Peyer's patch (tissue), 4 donors: Measurements from ENCODE around the gene CNFN. TPM values are rescaled to one million over a fixed set of nuclear protein-coding genes. Genes with fewer than 3 reads are reported as not detected.
A peak's percentile ranks its signal among the peaks of the same experiment; 100 is the strongest.

Experiments
- DNase-seq, 3 donors: peaks; one replicate each; pipeline ENCODE4 v3.0.0-alpha.2; 2017 to 2019
- H3K27ac ChIP-seq, 4 donors: fragments of 200-600 bp; sonication (generic); one replicate each; pipeline ENCODE4 v1.5.1; 2016 to 2019
- H3K27me3 ChIP-seq, 2 donors: fragments of 200-600 bp; sonication (generic); one replicate each; pipeline ENCODE4 v1.5.1; 2019
- H3K36me3 ChIP-seq, 3 donors: fragments of 200-600 bp; sonication (generic); one replicate each; pipeline ENCODE4 v1.5.1; 2016 to 2019
- H3K4me1 ChIP-seq, 4 donors: fragments of 200-600 bp; sonication (generic); one replicate each; pipeline ENCODE4 v1.5.1; 2016 to 2019
- H3K4me3 ChIP-seq, 4 donors: fragments of 200-600 bp; sonication (generic); 1 replicate in 3 of 4; 2 replicates in 1 of 4; pipeline ENCODE4 v1.5.1; 2016 to 2019; ENCODE audit warnings: mild to moderate bottlenecking in 1 of 4
- H3K9me3 ChIP-seq, 4 donors: fragments of 200-600 bp; sonication (generic); one replicate each; pipeline ENCODE4 v1.5.1; 2016 to 2019; ENCODE audit warnings: mild to moderate bottlenecking in 1 of 4
- POLR2A ChIP-seq, 2 donors: fragments of 450-650 bp; IDR thresholded peaks; one replicate each; pipeline ENCODE4 v1.5.1; 2017; ENCODE audit warnings: antibody characterized with exemption in 2 of 2, mild to moderate bottlenecking in 2 of 2, moderate library complexity in 2 of 2
- total RNA-seq, 4 donors: library from RNA; depleted of rRNA; stranded (reverse); fragments of >200 nt; gene quantifications; one replicate each; pipeline ENCODE4 v1.1.0, GENCODE V29; 2016
- TF ChIP-seq, protein P1 (sequence below), 6 experiments: fragments of 450-650 bp in 4 of 6; fragments of 200-600 bp in 2 of 6; sonication (generic) in 1 of 6; IDR thresholded peaks; one replicate each; pipeline ENCODE4 v1.5.1; 2017 to 2019; ENCODE audit warnings: antibody characterized with exemption in 6 of 6, mild to moderate bottlenecking in 3 of 6, moderate library complexity in 1 of 6

The CNFN gene
- total RNA-seq, 4 donors from 2014 or later, result 3.8 TPM; not detected in 3

DNA sequence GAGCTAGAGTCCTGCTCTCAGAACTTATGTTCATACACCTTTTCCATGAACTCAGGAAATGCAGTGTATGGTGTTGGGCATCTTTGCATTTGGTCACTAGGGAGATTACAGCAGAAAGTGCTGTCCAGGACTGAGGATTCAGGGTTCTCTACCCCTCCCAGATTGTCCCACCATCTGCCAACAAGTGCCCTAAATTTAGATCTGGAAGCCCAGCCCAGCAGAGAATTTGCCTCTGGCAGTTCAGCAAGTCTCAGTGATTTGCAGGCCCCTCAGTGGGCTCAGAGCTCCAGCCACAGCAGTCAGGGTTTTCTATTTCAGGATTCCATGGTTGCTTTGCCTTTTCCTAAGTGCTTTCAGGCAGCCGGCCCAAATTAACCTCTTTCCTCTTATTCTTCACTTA, 23.4 kb downstream of the CNFN start:
- no peak for DNase-seq
- peaks cover 0 to 11% (median 3%) of the 10 kb centered on the region in 4 donors for H3K4me1 ChIP-seq
- H3K27me3 ChIP-seq, result no peaks in the 10 kb centered on the region
- H3K36me3 ChIP-seq, result peaks cover 0 to 11% (median 0%) of the 10 kb centered on the region in 3 donors
- TF ChIP-seq POLR2A (IDR thresholded peaks at IDR 0.05), result no peak
- TF ChIP-seq, protein P1, sequence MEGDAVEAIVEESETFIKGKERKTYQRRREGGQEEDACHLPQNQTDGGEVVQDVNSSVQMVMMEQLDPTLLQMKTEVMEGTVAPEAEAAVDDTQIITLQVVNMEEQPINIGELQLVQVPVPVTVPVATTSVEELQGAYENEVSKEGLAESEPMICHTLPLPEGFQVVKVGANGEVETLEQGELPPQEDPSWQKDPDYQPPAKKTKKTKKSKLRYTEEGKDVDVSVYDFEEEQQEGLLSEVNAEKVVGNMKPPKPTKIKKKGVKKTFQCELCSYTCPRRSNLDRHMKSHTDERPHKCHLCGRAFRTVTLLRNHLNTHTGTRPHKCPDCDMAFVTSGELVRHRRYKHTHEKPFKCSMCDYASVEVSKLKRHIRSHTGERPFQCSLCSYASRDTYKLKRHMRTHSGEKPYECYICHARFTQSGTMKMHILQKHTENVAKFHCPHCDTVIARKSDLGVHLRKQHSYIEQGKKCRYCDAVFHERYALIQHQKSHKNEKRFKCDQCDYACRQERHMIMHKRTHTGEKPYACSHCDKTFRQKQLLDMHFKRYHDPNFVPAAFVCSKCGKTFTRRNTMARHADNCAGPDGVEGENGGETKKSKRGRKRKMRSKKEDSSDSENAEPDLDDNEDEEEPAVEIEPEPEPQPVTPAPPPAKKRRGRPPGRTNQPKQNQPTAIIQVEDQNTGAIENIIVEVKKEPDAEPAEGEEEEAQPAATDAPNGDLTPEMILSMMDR (IDR thresholded peaks at IDR 0.05), result no peak
- no peak overlapping the region for H3K27ac ChIP-seq
- no peak overlapping the region for H3K4me3 ChIP-seq
- H3K9me3 ChIP-seq, result no peaks in the 10 kb centered on the region

DNA sequence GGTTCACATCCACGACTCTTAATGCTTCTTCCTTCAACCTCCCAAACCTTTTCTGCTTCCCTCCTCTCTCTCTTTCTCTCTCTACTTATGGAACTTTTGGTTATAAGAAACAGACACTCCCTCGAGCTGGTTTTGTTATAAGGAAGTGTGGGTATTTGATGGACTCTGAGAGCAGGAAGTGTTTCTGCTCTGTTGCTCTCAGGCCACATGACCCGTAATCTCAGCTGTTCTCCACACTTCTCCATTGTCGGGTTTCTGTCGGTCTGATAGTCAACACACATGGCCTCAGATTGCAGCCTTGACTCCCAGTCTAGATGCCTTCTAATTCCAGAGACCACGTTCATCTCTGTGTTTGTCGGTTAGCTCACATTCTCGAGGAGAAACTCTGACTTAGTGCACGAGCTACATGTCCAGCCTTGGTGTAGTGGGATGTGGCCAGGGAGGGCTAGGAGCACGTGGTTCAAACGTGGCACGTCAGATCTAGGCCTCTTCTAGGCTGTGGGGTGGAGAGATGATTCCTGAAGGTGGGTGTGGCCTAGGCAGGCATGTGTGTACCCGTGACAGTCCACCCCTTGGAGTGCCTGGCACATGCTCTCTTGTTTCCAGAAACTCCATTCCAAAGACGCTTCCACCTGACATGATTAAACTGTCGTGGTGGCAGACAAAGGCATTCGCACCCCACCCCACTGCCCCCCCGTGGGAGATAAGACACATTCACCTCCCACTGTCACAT, 26.3 kb downstream of the CNFN start:
- H3K4me1 ChIP-seq, result peaks cover 0 to 11% (median 3%) of the 10 kb centered on the region in 4 donors
- H3K4me3 ChIP-seq, result no peak overlapping the region
- DNase-seq, result peak in 2 of 3 donors; percentile 69 to 72
- no peak for TF ChIP-seq POLR2A (IDR thresholded peaks at IDR 0.05)
- TF ChIP-seq, protein P1 (IDR thresholded peaks at IDR 0.05), result no peak
- H3K9me3 ChIP-seq, result no peaks in the 10 kb centered on the region
- H3K27me3 ChIP-seq, result no peaks in the 10 kb centered on the region
- peak overlapping the region in 2 of 4 donors; percentile 53 to 72 for H3K27ac ChIP-seq
- peaks cover 0 to 22% (median 0%) of the 10 kb centered on the region in 3 donors for H3K36me3 ChIP-seq

DNA sequence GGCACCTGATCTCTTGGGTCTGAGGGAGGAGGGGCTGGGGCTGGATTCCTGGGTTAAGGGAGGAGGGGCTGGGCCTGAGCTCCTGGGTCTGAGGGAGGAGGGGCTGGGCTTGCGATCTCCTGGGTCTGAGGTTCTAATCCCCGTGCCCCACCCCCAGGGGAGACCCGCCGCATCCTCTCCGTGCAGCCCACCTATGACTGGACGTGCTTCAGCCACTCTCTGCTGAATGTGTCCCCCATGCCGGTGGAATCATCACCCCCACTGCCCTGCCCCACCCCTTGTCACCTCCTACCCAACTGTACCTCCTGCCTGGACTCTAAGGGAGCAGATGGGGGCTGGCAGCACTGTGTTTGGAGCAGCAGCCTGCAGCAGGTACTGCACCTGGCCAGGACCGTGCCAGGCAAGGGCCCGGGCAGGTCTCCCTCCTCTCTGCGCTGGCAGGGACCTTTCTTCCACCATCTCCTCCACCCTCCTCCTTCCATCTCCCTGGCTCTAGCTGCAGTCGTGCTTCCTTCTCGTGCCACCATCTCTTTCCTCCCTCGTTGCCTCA, 27.1 kb downstream of the CNFN start:
- Histone ChIP-seq H3K9me3 (no peaks in the 10 kb centered on the region), H3K36me3 (peaks cover 0 to 23% (median 0%) of the 10 kb centered on the region in 3 donors), H3K27ac (peak overlapping the region in 2 of 4 donors; percentile 53 to 72), H3K4me3 (no peak overlapping the region), H3K4me1 (peaks cover 0 to 11% (median 3%) of the 10 kb centered on the region in 4 donors), H3K27me3 (no peaks in the 10 kb centered on the region)
- TF ChIP-seq, protein P1 (IDR thresholded peaks at IDR 0.05), result no peak
- no peak for TF ChIP-seq POLR2A (IDR thresholded peaks at IDR 0.05)
- DNase-seq, result no peak

DNA sequence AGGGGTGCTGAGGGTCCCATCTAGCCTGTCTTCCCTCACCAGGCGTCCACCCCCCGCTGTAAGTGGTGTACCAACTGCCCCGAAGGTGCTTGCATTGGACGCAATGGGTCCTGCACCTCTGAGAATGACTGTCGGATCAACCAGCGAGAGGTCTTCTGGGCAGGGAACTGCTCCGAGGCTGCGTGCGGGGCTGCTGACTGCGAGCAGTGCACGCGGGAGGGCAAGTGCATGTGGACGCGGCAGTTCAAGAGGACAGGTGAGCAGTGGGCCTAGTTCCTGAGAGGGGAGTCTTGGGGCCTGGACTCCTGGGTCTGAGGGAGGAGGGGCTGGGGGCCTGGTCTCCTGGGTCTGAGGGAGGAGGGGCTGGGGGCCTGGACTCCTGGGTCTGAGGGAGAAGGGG, 27.8 kb downstream of the CNFN start:
- no peak for DNase-seq
- TF ChIP-seq, protein P1 (IDR thresholded peaks at IDR 0.05), result no peak
- no peak for TF ChIP-seq POLR2A (IDR thresholded peaks at IDR 0.05)
- Histone ChIP-seq H3K4me1 (peaks cover 0 to 11% (median 3%) of the 10 kb centered on the region in 4 donors), H3K27me3 (no peaks in the 10 kb centered on the region), H3K9me3 (no peaks in the 10 kb centered on the region), H3K27ac (no peak overlapping the region), H3K4me3 (no peak overlapping the region), H3K36me3 (peaks cover 0 to 23% (median 0%) of the 10 kb centered on the region in 3 donors)

DNA sequence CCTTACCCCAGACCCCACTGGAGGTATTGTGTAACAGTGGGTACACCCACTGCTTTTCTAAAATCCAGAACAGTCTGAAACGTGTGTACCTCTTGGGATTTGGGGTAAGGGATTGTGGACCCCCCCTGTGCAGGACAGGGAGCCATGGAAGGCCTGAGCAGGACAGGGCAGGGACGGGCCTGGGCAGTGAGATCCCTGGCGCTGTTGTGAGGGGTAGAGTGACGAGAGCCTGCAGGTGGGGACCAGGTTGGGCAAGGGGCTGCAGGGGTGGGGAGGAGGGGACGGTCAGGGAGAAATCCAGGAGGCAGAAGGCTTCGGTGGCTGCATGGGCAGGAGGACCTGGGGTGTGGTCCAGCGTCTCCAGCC, 28.6 kb downstream of the CNFN start:
- Histone ChIP-seq H3K27me3 (no peaks in the 10 kb centered on the region), H3K4me3 (no peak overlapping the region), H3K4me1 (peaks cover 0 to 11% (median 3%) of the 10 kb centered on the region in 4 donors), H3K36me3 (peaks cover 0 to 31% (median 0%) of the 10 kb centered on the region in 3 donors), H3K27ac (no peak overlapping the region), H3K9me3 (no peaks in the 10 kb centered on the region)
- DNase-seq, result no peak
- TF ChIP-seq, protein P1 (IDR thresholded peaks at IDR 0.05), result no peak
- TF ChIP-seq POLR2A (IDR thresholded peaks at IDR 0.05), result no peak
